Measurements from ENCODE around the gene HYAL4.
A peak's percentile ranks its signal among the peaks of the same experiment; 100 is the strongest.

The HYAL4 gene, protein sequence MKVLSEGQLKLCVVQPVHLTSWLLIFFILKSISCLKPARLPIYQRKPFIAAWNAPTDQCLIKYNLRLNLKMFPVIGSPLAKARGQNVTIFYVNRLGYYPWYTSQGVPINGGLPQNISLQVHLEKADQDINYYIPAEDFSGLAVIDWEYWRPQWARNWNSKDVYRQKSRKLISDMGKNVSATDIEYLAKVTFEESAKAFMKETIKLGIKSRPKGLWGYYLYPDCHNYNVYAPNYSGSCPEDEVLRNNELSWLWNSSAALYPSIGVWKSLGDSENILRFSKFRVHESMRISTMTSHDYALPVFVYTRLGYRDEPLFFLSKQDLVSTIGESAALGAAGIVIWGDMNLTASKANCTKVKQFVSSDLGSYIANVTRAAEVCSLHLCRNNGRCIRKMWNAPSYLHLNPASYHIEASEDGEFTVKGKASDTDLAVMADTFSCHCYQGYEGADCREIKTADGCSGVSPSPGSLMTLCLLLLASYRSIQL

DNA sequence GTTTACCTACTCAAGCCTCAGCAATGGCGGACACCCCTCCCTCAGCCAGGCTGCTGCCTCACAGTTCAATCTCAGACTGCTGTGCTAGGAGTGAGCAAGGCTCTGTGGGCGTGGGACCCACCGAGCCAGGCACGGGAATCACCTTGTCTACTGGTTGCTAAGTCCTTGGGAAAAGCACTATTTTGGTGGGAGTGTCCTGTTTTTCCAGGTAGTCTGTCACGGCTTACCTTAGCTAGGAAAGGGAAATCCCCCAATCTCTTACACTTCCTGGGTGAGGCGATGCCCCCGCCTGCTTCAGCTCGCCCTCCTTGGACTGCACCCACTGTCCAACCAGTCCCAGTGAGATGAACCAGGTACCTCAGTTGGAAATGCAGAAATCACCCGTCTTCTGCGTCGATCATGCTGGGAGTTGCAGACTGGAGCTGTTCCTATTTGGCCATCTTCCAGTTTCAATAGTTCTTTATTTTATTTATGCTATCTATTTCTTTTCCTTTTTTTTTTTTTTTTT is at the start of gene HYAL4:
HYAL4 (plus strand) TSS at position 458 of the 508 bp plus-strand sequence. CDS start 23,105 bp downstream, outside the sequence.
- peak within 1 kb of the TSS; percentile 16; the same call in 1 of the 2 replicates for H3K27ac ChIP-seq
- TF ChIP-seq, protein P1, sequence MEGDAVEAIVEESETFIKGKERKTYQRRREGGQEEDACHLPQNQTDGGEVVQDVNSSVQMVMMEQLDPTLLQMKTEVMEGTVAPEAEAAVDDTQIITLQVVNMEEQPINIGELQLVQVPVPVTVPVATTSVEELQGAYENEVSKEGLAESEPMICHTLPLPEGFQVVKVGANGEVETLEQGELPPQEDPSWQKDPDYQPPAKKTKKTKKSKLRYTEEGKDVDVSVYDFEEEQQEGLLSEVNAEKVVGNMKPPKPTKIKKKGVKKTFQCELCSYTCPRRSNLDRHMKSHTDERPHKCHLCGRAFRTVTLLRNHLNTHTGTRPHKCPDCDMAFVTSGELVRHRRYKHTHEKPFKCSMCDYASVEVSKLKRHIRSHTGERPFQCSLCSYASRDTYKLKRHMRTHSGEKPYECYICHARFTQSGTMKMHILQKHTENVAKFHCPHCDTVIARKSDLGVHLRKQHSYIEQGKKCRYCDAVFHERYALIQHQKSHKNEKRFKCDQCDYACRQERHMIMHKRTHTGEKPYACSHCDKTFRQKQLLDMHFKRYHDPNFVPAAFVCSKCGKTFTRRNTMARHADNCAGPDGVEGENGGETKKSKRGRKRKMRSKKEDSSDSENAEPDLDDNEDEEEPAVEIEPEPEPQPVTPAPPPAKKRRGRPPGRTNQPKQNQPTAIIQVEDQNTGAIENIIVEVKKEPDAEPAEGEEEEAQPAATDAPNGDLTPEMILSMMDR (conservative IDR thresholded peaks at IDR 0.05) = no peak

GRCh38 chr7:123795917-123796316 is 49.1 kb upstream of the HYAL4 start:
- TF ChIP-seq, protein P1 (conservative IDR thresholded peaks at IDR 0.05) = no peak
- no peak overlapping the region for H3K27ac ChIP-seq

- TF ChIP-seq, protein P1 (conservative IDR thresholded peaks at IDR 0.05) = no peak
- H3K27ac ChIP-seq = no peak overlapping the region
Measured at GRCh38 chr7:123796568-123796967, 48.4 kb upstream of the HYAL4 start.

- TF ChIP-seq, protein P1 (conservative IDR thresholded peaks at IDR 0.05) = peak; percentile 76
- peak overlapping the region; percentile 25 for H3K27ac ChIP-seq
Measured at GRCh38 chr7:123797673-123798531, 47.1 kb upstream of the HYAL4 start.

DNA sequence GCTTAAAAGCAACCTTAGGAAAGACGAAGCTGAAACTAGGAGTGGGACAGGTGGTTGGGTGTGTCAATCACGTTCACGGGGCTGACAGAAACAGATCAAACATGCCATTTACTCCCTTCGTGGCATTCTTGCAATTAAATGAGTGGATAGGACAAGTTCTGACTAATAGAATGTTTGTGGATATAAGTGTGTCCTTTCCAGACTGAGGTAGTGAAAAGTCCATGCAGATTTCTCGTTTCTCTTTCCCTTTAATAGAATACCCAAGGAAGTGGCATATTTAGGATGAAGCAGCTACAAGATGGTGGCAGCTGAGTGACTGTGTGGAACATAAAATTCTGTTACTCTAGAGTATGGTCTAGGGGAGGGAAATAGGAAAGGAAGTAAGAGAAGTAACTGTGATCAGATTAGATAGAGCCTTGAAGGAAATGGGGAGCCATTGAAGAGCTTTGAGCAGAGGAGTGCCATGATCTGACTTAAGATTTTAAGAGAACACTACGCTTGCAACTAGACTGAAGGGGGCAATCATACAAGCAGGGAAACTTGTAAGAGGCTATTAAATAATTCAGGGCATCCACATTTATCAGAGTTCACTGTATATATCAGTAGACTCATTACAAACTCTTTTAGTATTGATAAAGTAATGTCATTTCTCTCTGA is 46.3 kb upstream of the HYAL4 start:
- peak overlapping the region; percentile 25; the same call in 1 of the 2 replicates for H3K27ac ChIP-seq
- TF ChIP-seq, protein P1 (conservative IDR thresholded peaks at IDR 0.05) = no peak

- H3K27ac ChIP-seq = no peak overlapping the region
- TF ChIP-seq, protein P1 (conservative IDR thresholded peaks at IDR 0.05) = no peak
Measured at GRCh38 chr7:123802249-123802648, 42.7 kb upstream of the HYAL4 start.

All from VCaP (cell line).